GM18519 (cell line): Measurements from ENCODE around the gene CACNB3.
"Not testable (repeated sequence)": the region's sequence is repeated elsewhere in the genome, so short reads cannot be mapped to it uniquely, and the experiment has no call there.

ENCODE experiments used
- ATAC-seq: cut with Tn5 transposase; IDR thresholded peaks from one replicate; pipeline ENCODE4 v1.9.1; 2021; ENCODE audit warnings: mild to moderate bottlenecking, moderate library complexity; ENCODE audit not compliant: unreplicated experiment, low FRiP score

Gene CACNB3

DNA sequence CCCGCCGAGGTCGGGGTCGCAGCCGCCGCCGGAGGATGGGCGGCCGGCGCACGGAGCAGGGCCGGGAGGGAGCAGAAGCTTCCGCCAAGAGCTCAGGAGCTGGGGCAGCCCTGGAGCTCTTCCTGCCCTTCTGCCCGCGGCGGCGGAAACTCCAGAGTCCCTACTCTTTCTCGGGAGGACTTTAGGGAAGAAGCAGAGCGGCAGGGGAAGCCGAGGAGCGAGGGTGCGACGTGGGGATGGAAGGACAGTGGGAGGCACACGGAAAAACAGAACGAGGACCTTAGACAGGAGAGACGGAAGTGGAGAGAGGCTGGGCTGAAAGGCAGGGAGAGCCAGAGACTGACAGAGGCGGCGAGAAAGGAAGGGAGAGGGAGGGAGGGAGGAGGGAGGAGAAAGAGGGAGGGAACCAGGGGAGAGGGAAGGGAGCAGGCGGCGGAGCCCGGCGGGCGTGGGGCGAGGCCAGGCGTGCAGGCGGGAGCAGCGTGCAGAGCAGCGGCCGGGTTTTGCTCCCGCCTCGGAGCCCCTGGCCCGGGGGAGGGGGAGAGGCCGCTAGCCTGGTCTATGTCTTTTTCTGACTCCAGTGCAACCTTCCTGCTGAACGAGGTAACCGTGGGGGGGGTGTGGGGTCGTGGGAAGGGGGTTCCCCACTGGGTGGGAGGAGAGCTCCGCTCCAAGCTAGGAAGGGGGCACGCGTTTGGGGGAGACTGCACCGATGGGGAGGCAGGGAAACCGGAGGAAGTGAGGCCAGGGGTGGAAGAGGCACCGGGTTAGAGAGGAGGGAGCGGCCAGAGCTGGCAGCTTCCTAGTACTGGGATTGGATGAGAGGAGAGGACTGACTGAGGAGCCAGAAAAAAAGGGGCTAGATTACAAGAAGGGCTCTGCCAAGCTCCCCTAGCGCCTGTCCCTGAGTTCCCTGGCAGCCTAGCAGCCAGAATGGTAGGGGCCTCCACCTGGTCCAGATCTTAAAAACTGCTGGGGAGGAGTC lies 2.9 kb upstream of the CACNB3 start:
- ATAC-seq, result no peak

DNA sequence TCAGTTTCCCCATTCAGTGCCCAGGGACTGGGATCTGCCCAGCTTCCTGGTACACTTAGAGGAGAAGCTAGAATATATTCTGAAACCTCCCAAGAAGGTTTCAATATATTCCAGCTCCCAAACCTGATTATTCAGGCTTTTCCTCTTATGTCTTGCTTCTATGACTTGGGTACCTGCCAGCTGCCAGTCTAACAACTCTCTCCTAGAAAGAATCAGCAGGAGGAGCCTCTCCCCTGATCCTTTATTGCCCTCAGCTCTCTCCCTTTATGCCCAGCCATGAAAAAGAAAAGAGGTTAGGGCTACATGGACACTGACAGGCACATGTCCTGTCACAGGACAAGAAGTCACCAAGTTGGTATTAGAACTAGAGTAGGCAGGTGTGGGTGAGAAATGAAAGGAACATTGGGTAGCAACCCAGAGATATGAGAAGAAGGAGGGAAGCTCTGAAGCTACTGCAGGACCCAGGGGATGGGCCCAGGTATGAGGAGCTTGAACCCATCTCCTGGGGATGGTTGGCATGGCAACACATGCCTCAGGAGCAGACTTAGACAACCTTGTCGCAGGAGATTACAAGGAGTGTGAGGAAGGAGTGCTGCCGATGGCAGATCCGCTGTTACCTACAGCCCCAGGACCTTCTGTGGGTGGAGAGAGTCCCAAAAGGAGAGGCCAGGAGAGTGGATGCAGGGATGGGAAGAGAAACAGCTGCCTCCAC lies 2.0 kb upstream of the CACNB3 start:
- no peak for ATAC-seq

DNA sequence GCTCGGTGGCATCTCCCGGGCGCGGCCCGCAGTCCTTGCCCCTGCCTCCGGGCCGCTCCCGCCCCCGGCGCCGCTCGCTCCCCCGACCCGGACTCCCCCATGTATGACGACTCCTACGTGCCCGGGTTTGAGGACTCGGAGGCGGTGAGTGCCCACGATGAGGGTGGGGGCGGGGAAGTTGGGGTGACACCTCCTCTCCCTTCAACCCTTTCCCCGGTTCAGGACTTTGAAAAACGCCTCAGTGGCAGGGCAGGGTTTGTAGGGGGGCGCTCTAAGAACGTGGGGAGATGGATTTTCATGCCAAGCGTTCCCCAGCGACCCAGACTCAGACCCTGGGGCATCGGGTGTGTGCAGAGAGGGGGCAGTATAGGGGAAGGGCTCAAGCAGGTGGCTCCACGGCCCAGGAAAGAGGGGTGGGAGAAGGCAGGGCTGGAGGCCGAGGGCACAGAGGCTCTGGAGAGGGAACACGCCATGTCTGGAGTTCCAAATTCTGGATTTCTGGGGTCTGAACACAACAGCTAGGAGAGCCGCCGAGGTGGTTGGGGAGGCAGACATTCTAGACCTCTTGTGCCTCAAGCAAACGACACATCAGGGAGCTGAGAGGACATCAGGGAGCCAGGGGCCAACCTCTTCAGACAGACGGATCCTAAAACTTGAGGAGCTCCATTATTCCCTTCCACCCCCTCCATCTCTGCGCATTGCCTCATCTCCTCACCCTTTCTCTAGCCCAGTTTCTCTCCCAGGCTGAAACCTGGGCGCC lies 715 bp downstream of the CACNB3 start:
- no peak for ATAC-seq

DNA sequence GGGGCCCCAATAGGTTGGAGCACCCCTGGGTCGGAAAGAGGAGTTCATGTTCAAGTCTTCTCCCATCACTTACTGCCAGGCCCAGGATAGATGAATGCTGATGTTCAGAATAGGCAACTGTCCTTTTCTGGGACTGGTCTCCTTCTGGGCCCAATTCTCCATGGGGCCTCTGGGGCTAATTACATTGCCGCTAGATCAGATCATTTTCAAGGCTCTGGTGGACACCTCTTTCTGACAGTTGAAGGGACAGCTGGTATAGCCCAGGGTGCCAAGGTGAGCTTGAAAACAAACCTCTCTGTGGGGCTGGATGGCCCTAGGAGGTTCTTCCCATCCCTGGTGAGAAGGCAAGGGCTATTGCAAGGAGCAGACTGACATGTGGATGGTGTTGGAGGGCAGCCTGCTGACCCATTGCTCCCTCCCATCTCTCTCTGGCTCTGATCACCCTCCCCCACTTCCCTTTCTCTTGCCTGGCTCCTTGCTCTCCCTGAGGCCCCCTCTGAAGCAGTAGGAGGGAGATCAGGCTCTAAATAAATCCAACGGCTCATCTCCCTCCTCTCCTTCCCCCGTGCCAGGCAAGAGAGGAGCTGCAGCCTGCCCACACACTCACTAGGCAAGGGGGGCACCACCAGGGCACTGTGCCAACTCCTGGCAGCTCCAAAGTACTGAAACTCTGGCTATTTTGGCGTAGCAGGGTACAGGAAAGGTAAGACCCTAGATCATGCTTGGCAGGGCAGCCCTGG lies 1.9 kb downstream of the CACNB3 start:
- no peak for ATAC-seq

DNA sequence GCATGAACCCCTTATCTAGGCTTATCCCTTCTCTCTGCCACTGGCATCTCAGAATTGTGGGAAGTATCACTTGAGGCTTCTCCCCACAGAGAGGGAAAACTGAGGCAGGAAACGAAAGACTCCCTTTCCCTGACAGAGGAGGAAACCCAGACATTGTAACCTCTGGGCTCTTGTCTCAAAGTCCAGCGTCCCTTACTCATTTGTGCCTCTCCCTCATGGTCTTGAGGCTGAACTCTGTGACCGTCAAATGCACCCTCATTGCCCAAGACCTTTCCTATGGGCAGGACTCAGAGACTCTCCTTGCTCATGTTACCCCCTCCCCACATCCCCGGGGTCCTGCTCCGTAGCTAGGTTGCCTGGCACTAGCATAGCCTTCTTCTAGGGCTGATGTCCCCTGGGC lies 3.8 kb downstream of the CACNB3 start:
- ATAC-seq, result no peak

DNA sequence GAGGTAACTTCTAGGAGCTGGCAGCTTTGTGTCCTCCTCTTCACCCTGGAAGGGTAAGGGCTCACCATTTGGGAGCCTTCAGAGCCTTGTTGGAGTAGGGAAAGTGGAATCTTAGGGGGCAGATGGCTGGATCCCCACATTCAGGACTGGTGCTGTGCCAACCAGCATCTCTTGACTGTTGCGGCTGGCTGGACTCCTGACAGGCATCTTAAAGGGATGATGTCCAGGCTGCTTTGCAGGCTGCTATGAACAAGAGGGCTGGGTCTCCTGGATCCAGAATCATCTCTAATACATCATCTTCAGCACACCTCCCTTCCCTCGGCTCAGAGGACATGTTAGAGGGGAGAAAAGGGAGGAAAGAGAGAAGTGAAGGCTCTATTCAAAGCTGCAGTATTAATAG lies 4.4 kb downstream of the CACNB3 start:
- ATAC-seq, result no peak

DNA sequence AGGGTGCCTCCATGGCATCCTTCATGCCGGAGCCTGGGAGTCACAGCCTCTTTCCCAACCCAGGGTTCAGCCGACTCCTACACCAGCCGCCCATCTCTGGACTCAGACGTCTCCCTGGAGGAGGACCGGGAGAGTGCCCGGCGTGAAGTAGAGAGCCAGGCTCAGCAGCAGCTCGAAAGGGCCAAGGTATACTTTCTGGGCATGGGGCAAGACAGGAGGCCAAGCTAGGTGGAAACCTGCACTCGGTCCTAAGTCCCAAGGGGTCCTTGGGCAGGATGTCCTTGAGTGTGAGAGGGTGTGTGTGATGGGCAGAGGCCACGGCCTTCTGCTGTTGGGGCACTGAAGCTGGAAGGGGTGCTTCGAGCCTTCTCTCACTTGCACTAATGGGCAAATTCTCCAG lies 5.0 kb downstream of the CACNB3 start:
- ATAC-seq, result no peak

DNA sequence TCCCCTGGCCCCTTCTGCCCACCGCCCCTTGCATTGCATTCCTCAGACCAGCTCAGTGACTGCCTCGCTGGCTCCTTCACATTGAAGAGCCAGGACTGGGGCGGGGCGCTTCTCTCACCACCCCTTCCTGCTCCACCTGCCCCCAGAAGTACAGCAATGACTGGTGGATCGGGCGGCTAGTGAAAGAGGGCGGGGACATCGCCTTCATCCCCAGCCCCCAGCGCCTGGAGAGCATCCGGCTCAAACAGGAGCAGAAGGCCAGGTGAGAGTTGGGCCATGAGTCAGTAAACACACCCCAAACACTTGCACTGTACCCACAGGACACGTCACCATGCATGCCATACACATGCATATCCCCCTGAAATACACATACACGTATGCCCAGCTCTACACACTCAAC lies 5.8 kb downstream of the CACNB3 start:
- ATAC-seq, result no peak

DNA sequence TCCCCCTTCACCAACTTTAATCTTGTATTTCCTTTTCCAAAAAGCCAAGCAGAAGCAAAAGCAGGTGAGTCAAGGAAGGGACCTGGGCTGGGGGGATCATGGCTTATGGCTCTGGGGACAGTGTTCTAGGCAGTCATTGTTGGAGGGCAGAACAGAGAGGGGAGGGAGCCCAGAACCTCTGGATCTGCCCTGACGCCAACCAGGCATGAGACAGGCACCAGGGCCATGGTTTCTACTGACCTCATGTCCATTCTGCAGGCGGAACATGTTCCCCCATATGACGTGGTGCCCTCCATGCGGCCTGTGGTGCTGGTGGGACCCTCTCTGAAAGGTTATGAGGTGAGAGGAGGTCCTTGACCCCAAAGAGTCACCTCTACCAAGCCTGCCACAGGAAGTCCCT lies 6.6 kb downstream of the CACNB3 start:
- no peak for ATAC-seq

DNA sequence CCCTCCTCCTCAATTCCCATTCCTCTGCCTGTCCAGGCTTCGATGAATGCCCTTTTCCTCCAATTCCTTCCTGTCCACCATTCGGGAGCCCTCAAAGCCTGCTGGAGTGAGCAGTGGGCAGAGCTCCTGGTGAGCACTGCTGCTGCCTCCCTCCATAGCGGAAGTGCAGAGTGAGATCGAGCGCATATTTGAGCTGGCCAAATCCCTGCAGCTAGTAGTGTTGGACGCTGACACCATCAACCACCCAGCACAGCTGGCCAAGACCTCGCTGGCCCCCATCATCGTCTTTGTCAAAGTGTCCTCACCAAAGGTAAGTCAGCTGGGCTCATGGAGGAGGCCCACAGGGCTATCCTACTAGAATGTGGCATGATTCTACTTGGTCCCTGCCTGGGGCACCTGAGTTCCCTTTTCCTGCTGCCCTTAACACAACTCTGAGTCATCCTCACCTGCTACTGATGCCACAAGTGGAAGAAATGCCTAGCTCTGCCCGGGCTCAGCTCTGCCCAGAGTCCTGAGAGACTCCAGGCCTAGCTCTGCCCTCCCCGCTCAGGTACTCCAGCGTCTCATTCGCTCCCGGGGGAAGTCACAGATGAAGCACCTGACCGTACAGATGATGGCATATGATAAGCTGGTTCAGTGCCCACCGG lies 8.0 kb downstream of the CACNB3 start:
- no peak for ATAC-seq

DNA sequence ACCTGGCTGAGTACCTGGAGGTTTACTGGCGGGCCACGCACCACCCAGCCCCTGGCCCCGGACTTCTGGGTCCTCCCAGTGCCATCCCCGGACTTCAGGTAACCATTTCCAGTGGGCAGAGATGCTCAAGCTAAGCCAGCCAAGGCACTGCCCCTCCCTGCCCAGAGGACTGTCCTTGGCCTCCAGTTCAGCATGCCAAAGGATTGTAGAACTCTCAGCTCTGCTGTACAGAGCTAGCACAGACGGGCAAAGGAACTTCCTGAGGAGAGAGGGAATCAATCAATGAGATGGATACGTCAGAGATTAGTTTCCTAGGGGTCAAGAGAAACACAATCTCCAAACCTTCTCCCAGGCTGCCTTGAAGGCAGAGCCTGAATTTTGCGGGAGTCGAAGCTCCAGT lies 8.7 kb downstream of the CACNB3 start:
- no peak for ATAC-seq

DNA sequence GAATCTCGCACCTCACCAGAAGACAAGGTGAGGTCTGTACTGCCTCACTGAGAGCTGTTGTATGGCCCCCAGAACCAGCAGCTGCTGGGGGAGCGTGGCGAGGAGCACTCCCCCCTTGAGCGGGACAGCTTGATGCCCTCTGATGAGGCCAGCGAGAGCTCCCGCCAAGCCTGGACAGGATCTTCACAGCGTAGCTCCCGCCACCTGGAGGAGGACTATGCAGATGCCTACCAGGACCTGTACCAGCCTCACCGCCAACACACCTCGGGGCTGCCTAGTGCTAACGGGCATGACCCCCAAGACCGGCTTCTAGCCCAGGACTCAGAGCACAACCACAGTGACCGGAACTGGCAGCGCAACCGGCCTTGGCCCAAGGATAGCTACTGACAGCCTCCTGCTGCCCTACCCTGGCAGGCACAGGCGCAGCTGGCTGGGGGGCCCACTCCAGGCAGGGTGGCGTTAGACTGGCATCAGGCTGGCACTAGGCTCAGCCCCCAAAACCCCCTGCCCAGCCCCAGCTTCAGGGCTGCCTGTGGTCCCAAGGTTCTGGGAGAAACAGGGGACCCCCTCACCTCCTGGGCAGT lies 9.3 kb downstream of the CACNB3 start:
- no peak for ATAC-seq

DNA sequence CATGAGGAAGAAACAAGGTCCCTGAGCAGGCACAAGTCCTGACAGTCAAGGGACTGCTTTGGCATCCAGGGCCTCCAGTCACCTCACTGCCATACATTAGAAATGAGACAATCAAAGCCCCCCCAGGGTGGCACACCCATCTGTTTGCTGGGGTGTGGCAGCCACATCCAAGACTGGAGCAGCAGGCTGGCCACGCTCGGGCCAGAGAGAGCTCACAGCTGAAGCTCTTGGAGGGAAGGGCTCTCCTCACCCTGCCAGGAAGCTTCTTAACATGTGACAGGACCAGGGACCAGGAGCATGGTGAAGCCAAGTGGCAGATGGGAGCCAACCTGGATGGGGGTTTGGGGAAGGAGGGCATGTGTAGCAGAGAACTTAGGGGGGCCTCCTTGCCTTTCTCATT lies 10.0 kb downstream of the CACNB3 start:
- no peak for ATAC-seq

DNA sequence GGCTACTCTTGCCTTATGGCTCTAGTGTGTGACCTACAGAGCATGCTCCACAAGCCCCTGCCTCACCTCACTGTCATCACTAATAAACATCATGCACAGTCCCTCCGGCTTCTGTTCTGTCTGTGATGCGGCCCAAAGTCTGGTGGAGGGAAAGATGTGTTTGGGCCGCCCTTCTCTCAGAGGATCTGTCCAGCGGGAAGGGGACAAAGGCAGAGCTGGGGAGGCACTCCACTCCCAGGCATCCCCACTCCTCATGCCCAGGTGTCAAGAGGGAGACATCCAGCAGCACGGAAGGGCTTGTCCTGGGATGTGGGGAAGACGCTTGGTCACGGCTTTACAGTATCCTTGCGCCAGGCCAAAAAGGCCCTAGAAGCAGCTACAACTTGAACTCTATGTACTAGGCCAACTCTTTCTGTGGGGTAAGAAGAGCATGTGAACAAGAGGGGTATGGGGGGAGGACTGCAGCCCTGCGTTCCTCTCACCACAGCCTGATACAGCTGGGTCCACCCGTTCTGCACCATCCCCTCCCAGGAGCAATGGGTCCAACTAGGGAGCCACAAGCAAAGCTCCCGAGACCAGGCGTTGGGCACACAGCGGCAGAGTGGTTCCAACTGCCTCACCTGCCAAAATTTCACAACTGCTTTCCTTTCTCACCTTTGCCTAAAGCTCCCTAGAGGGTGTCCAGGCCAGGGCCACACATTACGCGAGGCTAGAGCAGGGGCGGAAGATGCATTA lies 10.7 kb downstream of the CACNB3 start:
- ATAC-seq, result no peak

DNA sequence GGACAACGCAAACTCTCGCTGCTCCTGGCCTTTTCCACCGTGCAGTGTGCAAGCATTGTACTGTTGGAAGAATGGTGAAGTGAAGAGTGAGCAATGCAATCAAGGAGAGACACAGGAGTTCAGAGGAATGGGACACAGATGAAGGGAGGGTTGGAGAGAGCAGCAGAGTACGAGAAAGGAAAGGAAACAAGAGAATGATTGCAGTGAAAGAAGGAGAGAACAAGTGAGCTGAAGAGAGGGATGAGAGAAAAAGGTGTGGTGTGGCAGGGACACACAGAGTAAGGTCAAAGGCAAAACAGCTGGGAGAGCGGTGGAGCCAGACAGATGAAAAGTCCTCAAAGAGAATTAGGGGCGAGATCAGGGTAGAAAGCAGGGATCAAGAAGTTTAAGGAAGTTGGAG lies 13.0 kb downstream of the CACNB3 start:
- ATAC-seq, result no peak

DNA sequence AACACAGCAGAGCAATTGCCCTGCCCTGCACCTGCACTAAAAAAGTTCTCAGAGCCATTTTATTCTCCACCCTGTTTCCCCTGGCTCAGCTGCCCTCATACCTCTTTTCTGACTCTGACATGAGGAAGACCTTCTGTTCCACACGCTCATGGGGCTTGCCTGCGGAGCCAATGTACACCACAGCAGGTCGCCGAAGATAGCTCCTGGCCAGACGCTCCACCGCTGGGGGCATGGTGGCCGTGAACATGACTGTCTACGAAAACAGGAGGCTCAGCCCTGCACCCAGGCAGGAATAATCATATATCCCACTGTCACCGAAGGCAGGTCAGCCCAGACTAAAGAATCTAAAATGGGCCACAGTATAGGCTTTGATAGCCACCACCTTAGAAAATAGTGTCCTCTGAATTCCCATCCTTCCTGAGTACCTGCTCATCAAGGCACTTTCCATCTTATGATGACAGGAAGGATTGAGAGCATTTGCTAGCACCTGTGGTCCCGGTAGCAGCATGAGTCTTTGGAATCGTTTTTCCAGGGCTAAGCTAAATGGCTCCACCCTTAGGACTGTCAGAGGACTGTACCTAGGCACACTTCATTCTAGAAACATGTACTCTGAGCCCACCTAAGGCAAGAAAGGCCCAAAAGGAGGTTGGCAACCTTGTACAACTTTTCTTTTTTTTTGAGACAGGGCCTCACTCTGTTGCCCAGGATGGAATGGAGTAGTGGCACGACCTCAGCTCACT lies 14.2 kb downstream of the CACNB3 start:
- ATAC-seq, result no peak

DNA sequence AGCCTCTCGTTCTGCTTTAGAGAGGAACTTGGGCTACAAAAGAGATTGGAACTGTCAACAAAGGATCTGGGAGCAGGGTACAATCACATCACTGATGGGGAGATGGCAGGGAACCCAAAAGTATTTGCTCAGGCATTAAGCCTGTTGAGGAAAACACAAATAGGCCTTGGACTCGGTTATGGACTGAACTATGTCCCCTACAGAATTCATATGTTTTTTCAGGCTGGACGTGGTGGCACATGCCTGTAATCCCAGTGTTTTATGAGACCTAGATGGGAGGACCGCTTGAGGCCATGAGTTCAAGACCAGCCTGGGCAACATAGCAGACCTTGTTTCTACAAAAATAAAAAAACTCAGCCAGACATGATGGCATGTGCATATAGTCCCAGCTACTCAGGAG lies 19.8 kb downstream of the CACNB3 start:
- no peak for ATAC-seq

DNA sequence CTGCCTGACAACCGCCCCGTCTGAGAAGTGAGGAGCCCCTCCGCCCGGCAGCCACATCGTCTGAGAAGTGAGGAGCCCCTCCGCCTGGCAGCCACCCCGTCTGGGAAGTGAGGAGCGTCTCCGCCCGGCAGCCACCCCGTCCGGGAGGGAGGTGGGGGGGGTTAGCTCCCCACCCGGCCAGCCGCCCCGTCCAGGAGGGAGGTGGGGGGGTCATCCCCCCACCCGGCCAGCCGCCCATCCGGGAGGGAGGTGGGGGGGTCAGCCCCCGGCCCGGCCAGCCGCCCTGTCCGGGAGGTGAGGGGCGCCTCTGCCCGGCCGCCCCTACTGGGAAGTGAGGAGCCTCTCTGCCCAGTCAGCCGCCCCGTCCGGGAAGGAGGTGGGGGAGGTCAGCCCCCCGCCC lies 23.7 kb downstream of the CACNB3 start:
- ATAC-seq, result not testable (repeated sequence)
